Tibial artery (tissue), 4 donors: Measurements from ENCODE around the gene MMP2.
A peak's percentile ranks its signal among the peaks of the same experiment; 100 is the strongest.

ENCODE experiments used
- DNase-seq, 2 donors: peaks; one replicate each; pipeline ENCODE4 v3.0.0-alpha.2; 2019
- H3K27ac ChIP-seq, 2 donors: fragments of 200-600 bp; sonication (generic) in 1 of 2; 1 replicate in 1 of 2; 2 replicates in 1 of 2; pipeline ENCODE4 v1.5.1; 2018 to 2019; ENCODE audit warnings: mild to moderate bottlenecking in 1 of 2
- H3K27me3 ChIP-seq, 2 donors: fragments of 200-600 bp; sonication (generic) in 1 of 2; one replicate each; pipeline versions ENCODE4 v1.5.1 to v1.6.0; 2016 to 2019
- H3K36me3 ChIP-seq, 3 donors: fragments of 200-600 bp; sonication (generic) in 2 of 3; one replicate each; pipeline ENCODE4 v1.5.1; 2016 to 2019; ENCODE audit warnings: mild to moderate bottlenecking in 2 of 3
- H3K4me1 ChIP-seq, 4 donors: fragments of 200-600 bp; sonication (generic) in 2 of 4; 1 replicate in 3 of 4; 2 replicates in 1 of 4; pipeline ENCODE4 v1.5.1; 2016 to 2019
- H3K4me3 ChIP-seq, 2 donors: fragments of 200-600 bp; sonication (generic) in 1 of 2; 1 replicate in 1 of 2; 2 replicates in 1 of 2; pipeline ENCODE4 v1.5.1; 2018 to 2019; ENCODE audit warnings: mild to moderate bottlenecking in 2 of 2
- H3K9me3 ChIP-seq, 3 donors: fragments of 200-600 bp; sonication (generic) in 1 of 3; one replicate each; pipeline ENCODE4 v1.5.1; 2016 to 2019
- intact Hi-C: fragments of 100-400 bp; cut with DNase I; formaldehyde crosslinking; loops from one replicate; pipeline ENCODE4 v1.15.0; 2023; ENCODE audit warnings: low total_unique reads
- TF ChIP-seq, protein P1 (sequence below), 2 experiments: fragments of 200-600 bp in 1 of 2; fragments of 450-650 bp in 1 of 2; IDR thresholded peaks; one replicate each; pipeline ENCODE4 v1.5.1; 2017 to 2019; ENCODE audit warnings: antibody characterized with exemption in 2 of 2, mild to moderate bottlenecking in 1 of 2, moderate library complexity in 1 of 2

Gene MMP2

DNA sequence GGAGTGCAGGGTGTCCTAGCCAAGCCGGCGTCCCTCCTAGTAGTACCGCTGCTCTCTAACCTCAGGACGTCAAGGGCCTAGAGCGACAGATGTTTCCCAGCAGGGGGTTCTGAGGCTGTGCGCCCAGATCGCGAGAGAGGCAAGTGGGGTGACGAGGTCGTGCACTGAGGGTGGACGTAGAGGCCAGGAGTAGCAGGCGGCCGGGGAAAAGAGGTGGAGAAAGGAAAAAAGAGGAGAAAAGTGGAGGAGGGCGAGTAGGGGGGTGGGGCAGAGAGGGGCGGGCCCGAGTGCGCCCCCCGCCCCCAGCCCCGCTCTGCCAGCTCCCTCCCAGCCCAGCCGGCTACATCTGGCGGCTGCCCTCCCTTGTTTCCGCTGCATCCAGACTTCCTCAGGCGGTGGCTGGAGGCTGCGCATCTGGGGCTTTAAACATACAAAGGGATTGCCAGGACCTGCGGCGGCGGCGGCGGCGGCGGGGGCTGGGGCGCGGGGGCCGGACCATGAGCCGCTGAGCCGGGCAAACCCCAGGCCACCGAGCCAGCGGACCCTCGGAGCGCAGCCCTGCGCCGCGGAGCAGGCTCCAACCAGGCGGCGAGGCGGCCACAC lies at the start of gene MMP2:
MMP2 (plus strand) TSS at position 372 of the 603 bp plus-strand sequence. CDS start 282 bp downstream, outside the sequence.
- peak within 1 kb of the TSS; percentile 55 to 59 for H3K4me3 ChIP-seq
- peaks cover 0 to 6% of the 10 kb centered on the region in 2 donors for H3K27me3 ChIP-seq
- peak; percentile 86 for DNase-seq
- H3K27ac ChIP-seq = peak within 1 kb of the TSS; percentile 59 to 72
- H3K4me1 ChIP-seq = peaks cover 0 to 40% (median 23%) of the 10 kb centered on the region in 4 donors
- H3K9me3 ChIP-seq = no peaks in the 10 kb centered on the region
- TF ChIP-seq, protein P1, sequence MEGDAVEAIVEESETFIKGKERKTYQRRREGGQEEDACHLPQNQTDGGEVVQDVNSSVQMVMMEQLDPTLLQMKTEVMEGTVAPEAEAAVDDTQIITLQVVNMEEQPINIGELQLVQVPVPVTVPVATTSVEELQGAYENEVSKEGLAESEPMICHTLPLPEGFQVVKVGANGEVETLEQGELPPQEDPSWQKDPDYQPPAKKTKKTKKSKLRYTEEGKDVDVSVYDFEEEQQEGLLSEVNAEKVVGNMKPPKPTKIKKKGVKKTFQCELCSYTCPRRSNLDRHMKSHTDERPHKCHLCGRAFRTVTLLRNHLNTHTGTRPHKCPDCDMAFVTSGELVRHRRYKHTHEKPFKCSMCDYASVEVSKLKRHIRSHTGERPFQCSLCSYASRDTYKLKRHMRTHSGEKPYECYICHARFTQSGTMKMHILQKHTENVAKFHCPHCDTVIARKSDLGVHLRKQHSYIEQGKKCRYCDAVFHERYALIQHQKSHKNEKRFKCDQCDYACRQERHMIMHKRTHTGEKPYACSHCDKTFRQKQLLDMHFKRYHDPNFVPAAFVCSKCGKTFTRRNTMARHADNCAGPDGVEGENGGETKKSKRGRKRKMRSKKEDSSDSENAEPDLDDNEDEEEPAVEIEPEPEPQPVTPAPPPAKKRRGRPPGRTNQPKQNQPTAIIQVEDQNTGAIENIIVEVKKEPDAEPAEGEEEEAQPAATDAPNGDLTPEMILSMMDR (IDR thresholded peaks at IDR 0.05) = no peak
- H3K36me3 ChIP-seq = peaks cover 0 to 18% (median 8%) of the 10 kb centered on the region in 3 donors
- intact Hi-C loops = no loop called here

DNA sequence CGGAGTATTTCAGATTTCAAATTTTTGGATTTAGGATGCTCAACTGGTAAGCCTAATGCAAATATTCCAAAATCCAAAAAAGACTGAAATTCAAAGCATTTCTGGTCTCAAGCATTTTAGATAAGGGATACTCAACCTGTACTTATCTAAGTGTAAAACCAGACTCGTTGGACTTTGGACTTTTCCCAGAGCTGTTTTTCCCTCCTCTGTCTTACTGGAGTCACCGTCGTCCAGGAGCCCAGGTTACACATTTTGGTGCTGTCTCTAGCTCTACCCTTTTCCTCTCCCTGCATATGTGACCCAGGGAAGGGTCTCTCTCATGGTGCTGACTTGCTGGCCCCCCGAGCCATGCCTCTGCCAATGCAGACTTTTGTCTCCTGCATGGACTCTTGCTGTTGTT lies 46.0 kb upstream of the MMP2 start:
- TF ChIP-seq, protein P1 (IDR thresholded peaks at IDR 0.05) = no peak
- Histone ChIP-seq H3K27me3 (peaks cover 0 to 4% of the 10 kb centered on the region in 2 donors), H3K36me3 (no peaks in the 10 kb centered on the region), H3K9me3 (no peaks in the 10 kb centered on the region), H3K4me1 (no peaks in the 10 kb centered on the region), H3K4me3 (no peak overlapping the region), H3K27ac (no peak overlapping the region)
- no peak for DNase-seq
- intact Hi-C loops = no loop called here

DNA sequence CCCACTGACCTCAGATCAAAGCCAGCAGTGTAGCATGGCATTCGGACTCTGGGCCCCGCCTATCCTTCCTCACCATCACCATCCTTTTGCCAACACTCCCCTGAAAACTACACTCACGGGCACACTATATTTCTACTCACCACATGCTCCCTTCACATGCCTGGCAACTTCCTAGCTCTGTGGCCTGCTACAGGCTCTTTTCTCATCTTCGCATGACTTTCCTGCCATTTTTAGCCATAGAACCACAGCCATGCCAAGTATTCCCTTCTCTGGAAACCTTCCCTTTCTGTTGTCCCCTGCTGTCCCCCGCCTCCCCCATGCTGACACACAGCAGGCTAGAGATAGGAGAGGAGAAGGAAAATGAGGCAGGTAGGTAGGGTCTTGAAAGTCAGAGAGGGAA lies 45.5 kb upstream of the MMP2 start:
- H3K9me3 ChIP-seq = no peaks in the 10 kb centered on the region
- intact Hi-C loops = no loop called here
- no peak overlapping the region for H3K4me3 ChIP-seq
- H3K27ac ChIP-seq = no peak overlapping the region
- H3K27me3 ChIP-seq = peaks cover 0 to 4% of the 10 kb centered on the region in 2 donors
- TF ChIP-seq, protein P1 (IDR thresholded peaks at IDR 0.05) = no peak
- no peaks in the 10 kb centered on the region for H3K36me3 ChIP-seq
- DNase-seq = no peak
- H3K4me1 ChIP-seq = no peaks in the 10 kb centered on the region

DNA sequence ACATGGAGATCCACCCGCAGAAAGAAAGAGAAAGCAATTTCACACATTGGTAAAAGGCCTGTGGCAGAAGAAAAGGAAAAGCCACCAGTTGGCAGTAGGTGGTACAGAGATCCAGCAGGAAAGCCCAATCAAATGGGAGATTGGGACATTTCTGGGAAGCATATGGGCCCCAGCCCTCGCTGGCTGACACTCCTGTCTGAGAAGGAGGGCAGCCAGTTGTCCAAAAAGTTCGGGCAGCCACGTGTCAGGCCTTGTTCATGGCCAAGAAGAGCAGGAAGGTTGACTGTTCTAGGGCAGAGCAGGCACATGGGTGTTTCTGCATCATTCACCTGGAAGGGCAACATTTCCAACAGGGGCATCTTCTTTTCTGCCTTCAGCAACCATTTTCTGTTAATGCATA lies 45.0 kb upstream of the MMP2 start:
- no peaks in the 10 kb centered on the region for H3K36me3 ChIP-seq
- no peaks in the 10 kb centered on the region for H3K4me1 ChIP-seq
- no peaks in the 10 kb centered on the region for H3K9me3 ChIP-seq
- intact Hi-C loops = no loop called here
- no peak overlapping the region for H3K4me3 ChIP-seq
- H3K27ac ChIP-seq = no peak overlapping the region
- TF ChIP-seq, protein P1 (IDR thresholded peaks at IDR 0.05) = no peak
- H3K27me3 ChIP-seq = peaks cover 0 to 4% of the 10 kb centered on the region in 2 donors
- DNase-seq = no peak

DNA sequence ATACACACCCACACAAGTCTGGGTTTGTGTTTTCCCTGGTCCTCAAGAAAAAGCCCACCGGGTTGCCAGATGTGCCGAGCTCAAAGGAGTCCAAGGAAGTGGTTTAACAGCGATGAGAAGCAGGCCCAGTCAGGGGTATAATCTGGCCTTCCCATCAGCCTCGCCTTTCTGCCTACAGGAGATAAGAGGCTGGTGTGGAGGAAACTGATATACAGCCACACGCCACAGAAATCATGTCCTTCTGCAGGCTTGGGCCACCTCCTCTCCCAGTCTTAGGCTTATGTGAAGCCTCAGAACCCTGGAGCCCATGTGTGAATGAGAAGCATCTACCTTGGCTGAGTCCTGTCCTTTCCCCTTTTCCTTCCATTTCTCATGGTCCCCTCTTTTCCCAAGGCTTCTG lies 43.6 kb upstream of the MMP2 start:
- H3K27ac ChIP-seq = no peak overlapping the region
- H3K27me3 ChIP-seq = peaks cover 0 to 4% of the 10 kb centered on the region in 2 donors
- intact Hi-C loops = no loop called here
- no peaks in the 10 kb centered on the region for H3K9me3 ChIP-seq
- TF ChIP-seq, protein P1 (IDR thresholded peaks at IDR 0.05) = no peak
- DNase-seq = no peak
- no peaks in the 10 kb centered on the region for H3K36me3 ChIP-seq
- no peaks in the 10 kb centered on the region for H3K4me1 ChIP-seq
- H3K4me3 ChIP-seq = no peak overlapping the region
